Muscle of arm (tissue), 12 donors: ENCODE data around the gene KDM3B. TPM values are rescaled to one million over a fixed set of nuclear protein-coding genes. Genes with fewer than 3 reads are reported as not detected.
"Not testable (repeated sequence)": the region's sequence is repeated elsewhere in the genome, so short reads cannot be mapped to it uniquely, and the experiment has no call there.

Experiments used
- DNase-seq: peaks from one replicate; pipeline ENCODE4 v3.0.0-alpha.2; 2013
- polyA plus RNA-seq, 12 donors: library from polyadenylated mRNA; unstranded; fragments of 120-200 nt; gene quantifications; one replicate each; pipeline ENCODE4 v1.2.1, GENCODE V29; 2013; ENCODE audit not compliant: insufficient read length in 12 of 12

KDM3B gene
- polyA plus RNA-seq, 12 donors, result 41.3 to 74.2 (median 64.8) TPM; not detected in 1

GRCh38 chr5:138386290-138386689, 33.8 kb downstream of the KDM3B start:
- no peak for DNase-seq

- no peak for DNase-seq
Measured at GRCh38 chr5:138389332-138389731, 36.8 kb downstream of the KDM3B start.

DNA sequence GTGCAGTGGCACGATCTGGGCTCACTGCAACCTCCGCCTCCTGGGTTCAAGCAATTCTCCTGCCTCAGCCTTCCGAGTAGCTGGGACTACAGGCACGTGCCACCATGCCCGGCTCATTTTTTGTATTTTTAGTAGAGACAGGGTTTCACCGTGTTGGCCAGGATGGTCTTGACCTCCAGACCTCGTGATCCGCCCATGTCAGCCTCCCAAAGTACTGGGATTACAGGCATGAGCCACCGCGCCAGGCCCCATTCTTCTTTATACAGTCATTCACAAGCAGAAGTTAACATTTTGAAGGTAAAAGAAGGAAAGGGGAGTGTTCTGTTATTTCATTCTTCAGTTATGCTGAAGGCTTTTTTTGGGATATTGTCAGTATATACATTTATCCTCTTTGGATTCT, 37.4 kb downstream of the KDM3B start:
- DNase-seq, result not testable (repeated sequence)

GRCh38 chr5:138391859-138392386, 39.4 kb downstream of the KDM3B start:
- DNase-seq, result peak; percentile 18

DNA sequence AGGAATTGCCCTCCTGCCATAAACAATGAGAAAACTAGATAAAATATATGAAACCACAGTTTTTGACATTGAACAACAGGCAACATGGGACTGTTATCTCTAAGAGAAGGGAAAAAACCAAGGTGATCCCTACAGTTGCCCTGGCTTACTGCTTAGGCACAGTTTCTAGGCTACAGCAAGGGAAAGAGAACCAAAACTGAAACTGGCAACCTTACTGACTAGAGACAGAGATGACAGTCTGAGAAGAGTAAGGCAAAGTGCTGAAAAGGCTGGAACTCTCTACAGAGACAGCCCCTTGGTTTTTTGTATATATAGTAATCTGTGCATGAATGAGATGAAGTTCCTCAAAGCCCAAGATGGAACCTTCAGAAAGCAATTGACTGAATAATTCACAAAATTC, 50.2 kb downstream of the KDM3B start:
- DNase-seq, result no peak

DNA sequence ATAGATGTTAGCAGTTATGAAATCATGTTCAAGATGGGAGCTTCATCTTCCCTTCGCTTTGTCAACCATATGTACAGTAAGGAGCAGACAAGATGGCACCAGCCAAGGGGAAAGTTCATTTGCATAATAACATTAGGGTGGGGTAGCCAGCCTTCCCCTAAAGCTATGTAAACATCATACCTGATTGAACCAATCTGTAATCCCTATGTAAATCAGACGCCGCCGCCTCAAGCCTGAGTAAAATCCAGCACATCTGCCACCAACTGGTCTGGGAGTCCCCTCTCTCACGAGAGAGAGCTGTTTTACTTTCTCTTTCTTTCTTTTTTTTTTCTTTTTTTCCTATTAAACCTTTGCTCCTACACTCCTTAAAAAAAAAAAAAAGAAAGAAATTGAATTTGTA, 55.5 kb downstream of the KDM3B start:
- no peak for DNase-seq

DNA sequence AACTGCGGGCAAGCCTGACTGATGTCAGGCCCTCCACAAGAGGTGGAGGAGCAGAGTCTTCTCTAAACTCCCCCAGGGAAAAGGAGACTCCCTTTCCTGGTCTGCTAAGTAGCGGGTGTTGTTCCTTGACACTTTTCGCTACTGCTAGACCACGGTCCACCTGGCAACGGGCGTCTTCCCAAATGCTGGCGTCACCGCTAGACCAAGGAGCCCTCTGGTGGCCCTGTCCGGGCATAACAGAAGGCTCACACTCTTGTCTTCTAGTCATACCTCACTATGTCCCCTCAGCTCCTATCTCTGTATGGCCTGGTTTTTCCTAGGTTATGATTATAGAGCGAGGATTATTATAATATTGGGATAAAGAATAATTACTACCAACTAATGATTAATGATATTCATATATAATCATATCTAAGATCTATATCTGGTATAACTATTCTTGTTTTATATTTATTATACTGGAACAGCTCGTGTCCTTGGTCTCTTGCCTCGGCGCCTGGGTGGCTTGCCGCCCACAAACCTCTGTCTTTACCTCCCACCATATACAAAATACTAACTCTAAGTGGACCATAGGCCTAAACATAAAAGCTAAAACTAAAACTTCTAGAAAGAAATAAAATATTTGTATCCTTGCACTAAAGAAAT, 58.6 kb downstream of the KDM3B start:
- DNase-seq, result peak; percentile 7

GRCh38 chr5:138418444-138418843, 66.0 kb downstream of the KDM3B start:
- no peak for DNase-seq

GRCh38 chr5:138425079-138425478, 72.6 kb downstream of the KDM3B start:
- DNase-seq, result no peak

DNA sequence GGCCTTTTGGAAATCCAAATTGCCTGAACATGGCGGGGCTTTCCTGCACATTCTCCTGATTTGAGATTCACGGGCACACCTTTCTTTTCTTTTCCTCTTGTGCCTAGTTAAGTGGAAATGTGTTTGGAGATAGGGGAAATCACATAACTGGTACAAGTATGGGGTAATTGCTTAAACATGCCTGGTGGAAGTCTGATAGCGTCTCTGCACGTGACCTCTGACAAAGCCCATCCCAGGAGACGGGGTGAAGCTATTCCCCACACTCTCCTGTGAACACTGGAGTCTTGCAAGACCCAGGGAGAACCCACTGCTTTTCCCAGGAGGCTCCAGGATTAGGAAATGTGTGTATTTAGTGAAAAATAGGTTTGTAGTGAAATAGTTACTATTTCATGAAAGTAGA, 83.5 kb downstream of the KDM3B start:
- DNase-seq, result no peak

- DNase-seq, result no peak
Measured at GRCh38 chr5:138438003-138438723, 85.7 kb downstream of the KDM3B start.

- DNase-seq, result no peak
Measured at GRCh38 chr5:138438724-138439476, 86.4 kb downstream of the KDM3B start, which contains the start of gene REEP2. Gene REEP2 (plus strand): TSS chr5:138439057. CDS start chr5:138439209, 152 bp downstream.

GRCh38 chr5:138439477-138440158, 87.1 kb downstream of the KDM3B start:
- no peak for DNase-seq

DNA sequence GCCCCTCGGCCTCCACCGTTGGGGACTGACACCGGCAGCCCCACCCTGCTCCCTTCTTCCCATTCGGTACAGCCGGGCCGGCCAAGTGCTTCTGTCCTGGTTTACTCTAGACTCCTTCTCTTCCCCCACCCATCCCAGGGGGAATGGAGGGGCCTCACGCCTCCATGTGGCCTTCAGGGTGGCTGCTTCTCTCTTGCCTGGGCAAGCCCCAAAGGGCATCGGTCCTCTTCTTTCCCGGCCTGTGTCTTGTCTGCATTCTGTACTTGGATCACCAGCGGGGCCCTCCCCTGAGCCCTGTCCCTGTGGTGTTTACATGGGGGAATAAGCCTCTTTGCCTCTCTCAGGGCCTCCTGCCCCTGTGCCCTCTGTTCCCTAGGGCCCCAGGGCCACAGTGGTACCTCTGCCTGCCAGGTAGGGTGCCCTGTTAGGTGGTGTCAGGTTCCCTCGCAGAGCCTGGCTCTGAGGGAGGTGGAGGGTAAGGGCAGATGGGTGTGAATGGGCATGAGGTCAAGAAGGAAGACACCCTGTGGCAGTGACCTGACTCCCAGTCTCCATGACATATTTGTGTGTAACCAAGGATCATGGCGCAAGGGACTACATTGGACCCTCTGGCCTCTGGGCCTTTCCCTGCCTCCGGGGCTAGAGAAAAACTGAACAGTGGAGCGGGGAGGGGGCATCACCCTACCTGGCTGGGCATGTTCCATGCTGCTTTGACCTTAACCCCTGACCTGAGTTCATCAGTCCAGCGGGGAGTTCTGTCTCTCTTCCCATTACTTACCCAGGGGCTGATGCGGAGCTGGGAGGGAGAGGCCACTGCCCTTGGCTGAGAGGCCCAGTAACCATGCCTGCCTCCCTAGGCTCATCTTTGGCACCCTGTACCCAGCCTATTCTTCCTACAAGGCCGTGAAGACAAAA, 87.9 kb downstream of the KDM3B start:
- DNase-seq, result no peak

GRCh38 chr5:138441221-138441620, 88.7 kb downstream of the KDM3B start:
- no peak for DNase-seq

- DNase-seq, result no peak
Measured at GRCh38 chr5:138444078-138444773, 91.7 kb downstream of the KDM3B start.

DNA sequence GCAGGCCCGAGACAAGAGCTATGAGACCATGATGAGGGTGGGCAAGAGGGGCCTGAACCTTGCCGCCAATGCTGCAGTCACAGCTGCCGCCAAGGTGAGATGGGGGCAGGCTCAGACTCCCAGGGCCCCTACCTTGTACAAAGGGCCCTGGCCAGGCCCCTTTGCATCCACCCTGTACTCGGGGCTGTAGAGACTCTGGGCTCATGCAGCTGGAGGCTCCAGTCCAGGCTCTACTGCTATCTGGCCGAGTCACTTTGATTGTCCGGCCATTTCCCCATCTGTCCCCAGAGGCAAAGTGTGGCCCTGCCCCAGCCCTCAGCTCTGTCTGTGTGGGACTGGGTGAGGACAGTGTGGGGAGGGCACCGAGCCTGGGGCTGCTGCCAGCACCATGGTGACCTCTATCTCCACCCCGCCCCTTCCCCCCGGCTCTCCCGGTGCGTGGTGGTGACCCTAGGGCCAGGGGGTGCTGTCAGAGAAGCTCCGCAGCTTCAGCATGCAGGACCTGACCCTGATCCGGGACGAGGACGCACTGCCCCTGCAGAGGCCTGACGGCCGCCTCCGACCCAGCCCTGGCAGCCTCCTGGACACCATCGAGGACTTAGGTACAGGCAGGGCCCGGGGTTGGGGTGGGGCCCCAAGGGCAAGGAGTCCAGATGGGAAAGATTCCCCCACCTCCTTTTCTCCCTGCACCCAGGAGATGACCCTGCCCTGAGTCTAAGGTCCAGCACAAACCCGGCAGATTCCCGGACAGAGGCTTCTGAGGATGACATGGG, 92.5 kb downstream of the KDM3B start:
- no peak for DNase-seq

DNA sequence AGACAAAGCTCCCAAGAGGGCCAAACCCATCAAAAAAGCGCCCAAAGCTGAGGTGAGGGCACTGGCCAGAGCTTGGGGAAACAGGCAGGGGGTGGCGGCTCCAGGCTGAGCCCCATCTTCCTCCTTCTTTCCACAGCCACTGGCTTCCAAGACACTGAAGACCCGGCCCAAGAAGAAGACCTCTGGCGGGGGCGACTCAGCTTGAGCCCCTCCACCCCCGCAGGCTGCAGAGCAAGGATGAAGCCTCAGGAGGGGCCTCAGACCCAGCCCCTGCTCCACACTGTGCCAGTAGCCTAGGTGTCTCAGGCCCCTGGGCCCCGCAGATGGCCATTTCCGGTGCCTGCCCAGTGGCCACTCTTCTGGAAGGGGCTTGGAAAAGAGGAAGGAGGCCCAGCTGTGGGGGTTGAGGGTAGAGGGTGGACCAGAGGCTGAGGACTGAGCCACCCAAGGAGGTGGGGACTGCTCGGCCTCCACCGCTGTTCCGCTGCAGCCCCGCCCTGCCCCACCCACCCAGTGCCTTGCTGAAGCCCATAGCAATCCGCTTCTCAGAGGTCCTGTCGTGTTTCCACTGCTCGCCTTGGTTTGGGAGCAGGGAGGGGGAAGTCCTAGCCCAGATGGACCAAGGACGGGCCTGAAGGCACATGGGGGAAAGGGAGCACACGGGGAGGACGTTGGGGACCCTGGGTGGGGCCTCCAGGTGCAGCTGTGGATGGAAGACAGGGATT, 93.2 kb downstream of the KDM3B start:
- no peak for DNase-seq

- DNase-seq, result no peak
Measured at GRCh38 chr5:138448070-138448469, 95.6 kb downstream of the KDM3B start.
